NB4 (cell line): Measurements from ENCODE around the gene LAMA3.

Experiments used
- DNase-seq: peaks from one replicate; pipeline ENCODE4 v3.0.0; 2010; ENCODE audit warnings: low read depth
- H3K4me3 ChIP-seq: one replicate; pipeline ENCODE4 v1.5.1; 2011; ENCODE audit warnings: mild to moderate bottlenecking, low read depth, low read length, moderate library complexity
- MYC ChIP-seq: IDR thresholded peaks from 2 replicates; pipeline ENCODE4 v1.6.1; 2011; ENCODE audit warnings: low read depth, low read length
- POLR2A ChIP-seq: IDR thresholded peaks from 2 replicates; pipeline ENCODE4 v1.6.1; 2011; ENCODE audit warnings: mild to moderate bottlenecking; ENCODE audit not compliant: insufficient read length; ENCODE audit errors: extremely low read depth
- TF ChIP-seq, protein P1 (sequence below): IDR thresholded peaks from one replicate; pipeline ENCODE4 v1.5.1; 2012; ENCODE audit warnings: low read depth, low read length
- TF ChIP-seq, protein P2 (sequence below): IDR thresholded peaks from 2 replicates; pipeline ENCODE4 v1.6.1; 2011; ENCODE audit warnings: low read depth, low read length

The LAMA3 gene

DNA sequence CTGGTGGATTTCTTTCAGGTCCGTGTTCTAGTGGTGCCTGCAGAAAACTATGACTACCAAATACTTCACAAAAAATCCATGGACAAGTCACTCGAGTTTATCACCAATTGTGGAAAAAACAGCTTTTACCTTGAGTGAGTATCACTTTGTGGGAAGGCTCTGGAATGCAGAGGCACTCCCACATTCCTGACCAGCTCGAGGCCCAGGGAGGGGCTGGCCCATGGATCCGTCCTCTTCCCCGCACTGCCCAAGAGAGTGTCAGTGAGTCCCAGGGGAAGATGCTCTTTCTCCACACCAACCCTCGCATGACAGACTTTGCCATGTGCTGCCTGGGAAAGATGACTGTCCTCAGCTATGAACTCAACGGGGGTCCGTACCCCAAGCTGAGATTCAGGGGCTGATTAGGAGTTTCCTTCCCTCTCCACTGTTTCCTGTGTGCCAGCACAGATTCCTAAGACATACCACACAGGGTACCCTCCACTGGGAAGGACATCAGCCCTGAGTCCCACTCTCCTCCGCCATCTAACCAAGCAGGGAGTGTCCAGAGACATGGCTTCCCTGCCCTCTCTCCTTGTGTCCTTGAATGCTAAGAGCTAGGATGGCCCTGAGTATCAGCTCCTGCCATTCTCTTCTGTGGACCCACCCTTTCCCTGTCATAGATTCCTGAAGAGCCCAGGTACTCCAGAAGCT lies 155.9 kb downstream of the LAMA3 start:
- no peak overlapping the region for H3K4me3 ChIP-seq
- DNase-seq, result no peak
- TF ChIP-seq, protein P1, sequence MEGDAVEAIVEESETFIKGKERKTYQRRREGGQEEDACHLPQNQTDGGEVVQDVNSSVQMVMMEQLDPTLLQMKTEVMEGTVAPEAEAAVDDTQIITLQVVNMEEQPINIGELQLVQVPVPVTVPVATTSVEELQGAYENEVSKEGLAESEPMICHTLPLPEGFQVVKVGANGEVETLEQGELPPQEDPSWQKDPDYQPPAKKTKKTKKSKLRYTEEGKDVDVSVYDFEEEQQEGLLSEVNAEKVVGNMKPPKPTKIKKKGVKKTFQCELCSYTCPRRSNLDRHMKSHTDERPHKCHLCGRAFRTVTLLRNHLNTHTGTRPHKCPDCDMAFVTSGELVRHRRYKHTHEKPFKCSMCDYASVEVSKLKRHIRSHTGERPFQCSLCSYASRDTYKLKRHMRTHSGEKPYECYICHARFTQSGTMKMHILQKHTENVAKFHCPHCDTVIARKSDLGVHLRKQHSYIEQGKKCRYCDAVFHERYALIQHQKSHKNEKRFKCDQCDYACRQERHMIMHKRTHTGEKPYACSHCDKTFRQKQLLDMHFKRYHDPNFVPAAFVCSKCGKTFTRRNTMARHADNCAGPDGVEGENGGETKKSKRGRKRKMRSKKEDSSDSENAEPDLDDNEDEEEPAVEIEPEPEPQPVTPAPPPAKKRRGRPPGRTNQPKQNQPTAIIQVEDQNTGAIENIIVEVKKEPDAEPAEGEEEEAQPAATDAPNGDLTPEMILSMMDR, result no peak
- no peak for TF ChIP-seq POLR2A
- TF ChIP-seq, protein P2, sequence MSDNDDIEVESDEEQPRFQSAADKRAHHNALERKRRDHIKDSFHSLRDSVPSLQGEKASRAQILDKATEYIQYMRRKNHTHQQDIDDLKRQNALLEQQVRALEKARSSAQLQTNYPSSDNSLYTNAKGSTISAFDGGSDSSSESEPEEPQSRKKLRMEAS, result no peak
- TF ChIP-seq MYC, result no peak

DNA sequence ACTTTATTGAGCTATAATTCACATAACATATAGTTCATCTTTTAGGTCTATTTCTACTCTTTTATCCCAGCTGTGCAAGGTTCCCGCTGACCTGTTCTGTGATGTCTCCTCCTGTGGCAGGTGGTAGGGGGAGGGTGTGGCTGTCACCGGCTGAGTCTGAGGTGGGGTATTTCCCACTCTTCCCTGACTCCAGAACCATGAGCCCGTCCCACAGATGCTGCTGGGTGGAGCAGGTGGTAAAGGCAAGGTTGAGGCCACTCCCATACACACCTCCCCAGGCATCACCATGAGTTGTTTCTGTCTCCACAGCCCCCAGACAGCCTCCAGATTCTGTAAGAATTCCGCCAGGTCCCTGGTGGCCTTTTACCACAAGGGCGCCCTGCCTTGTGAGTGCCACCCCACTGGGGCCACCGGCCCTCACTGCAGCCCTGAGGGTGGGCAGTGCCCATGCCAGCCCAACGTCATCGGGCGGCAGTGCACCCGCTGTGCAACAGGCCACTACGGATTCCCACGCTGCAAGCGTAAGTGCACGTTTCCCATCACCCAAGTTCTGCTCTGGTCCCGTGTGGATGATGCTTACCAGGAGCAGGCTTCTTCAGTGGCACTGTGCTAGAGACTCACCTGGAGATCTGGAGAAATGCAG lies 156.9 kb downstream of the LAMA3 start:
- DNase-seq, result no peak
- H3K4me3 ChIP-seq, result no peak overlapping the region
- TF ChIP-seq, protein P2, result no peak
- TF ChIP-seq, protein P1, result no peak
- TF ChIP-seq POLR2A (no peak), MYC (no peak)

DNA sequence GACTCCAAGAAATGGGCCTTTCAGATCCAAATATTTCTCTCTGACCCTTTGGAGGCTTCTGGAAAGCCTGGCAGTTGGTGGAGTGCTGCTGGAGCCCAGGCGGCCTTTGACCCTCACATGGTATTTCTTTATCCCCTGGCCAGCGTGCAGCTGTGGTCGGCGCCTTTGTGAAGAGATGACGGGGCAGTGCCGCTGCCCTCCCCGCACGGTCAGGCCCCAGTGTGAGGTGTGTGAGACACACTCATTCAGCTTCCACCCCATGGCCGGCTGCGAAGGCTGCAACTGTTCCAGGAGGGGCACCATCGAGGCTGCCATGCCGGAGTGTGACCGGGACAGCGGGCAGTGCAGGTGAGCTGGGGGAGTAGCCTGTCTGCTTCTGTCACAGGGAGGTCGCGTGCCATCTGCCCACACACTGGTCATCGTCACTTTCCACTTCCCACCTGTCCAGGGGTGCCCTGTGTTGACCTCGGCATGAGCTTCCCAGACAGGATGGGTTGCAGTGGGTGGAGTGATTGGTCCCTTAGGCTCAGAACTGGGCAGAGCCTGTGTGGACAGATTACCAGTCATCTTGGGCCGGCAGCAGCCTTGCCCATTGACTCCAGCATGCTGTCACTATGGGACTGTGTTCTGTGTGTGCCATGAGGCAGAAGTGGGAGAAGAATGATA lies 158.2 kb downstream of the LAMA3 start:
- TF ChIP-seq POLR2A (no peak), MYC (no peak)
- TF ChIP-seq, protein P1, result no peak
- TF ChIP-seq, protein P2, result no peak
- no peak for DNase-seq
- H3K4me3 ChIP-seq, result no peak overlapping the region

DNA sequence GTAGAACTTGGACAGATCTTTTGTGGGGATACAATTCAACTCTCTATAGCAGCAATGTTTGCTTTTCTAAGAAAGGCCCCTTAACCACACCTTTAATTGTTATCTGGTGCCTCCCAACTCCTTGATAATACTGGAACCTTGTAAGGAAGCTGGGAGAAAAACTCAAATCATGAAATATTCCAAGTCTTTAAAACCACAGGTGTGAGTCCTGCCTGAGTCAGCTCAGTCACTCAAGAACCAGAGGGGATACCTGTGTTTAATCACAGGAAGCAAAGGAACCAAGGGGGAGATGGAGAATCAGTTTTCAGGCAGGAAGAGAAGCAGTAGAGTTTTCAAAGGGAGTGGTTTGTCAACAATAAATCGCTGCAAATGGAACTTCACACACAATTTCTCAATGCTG lies 159.9 kb downstream of the LAMA3 start:
- H3K4me3 ChIP-seq, result no peak overlapping the region
- TF ChIP-seq, protein P2, result no peak
- no peak for TF ChIP-seq MYC
- TF ChIP-seq, protein P1, result no peak
- no peak for TF ChIP-seq POLR2A
- no peak for DNase-seq

DNA sequence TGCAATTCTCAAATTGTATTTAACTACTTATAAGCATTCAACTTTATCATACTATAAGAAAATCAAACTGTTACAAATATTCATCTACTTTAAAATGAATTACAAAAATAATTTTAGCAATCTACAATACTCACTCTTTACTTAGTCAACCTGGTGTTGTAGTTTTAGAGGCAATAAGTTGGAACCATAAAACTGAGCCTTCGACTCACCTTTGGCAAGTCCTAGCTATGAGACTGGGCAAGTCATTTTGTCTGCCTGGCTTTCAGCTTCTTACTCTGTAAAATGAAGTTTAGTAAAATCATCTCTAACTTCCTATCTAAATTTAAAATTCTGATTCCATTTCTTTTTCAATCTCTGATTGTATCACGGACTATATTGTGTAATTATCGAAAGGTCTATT lies 161.0 kb downstream of the LAMA3 start:
- no peak for DNase-seq
- TF ChIP-seq MYC, result no peak
- no peak overlapping the region for H3K4me3 ChIP-seq

DNA sequence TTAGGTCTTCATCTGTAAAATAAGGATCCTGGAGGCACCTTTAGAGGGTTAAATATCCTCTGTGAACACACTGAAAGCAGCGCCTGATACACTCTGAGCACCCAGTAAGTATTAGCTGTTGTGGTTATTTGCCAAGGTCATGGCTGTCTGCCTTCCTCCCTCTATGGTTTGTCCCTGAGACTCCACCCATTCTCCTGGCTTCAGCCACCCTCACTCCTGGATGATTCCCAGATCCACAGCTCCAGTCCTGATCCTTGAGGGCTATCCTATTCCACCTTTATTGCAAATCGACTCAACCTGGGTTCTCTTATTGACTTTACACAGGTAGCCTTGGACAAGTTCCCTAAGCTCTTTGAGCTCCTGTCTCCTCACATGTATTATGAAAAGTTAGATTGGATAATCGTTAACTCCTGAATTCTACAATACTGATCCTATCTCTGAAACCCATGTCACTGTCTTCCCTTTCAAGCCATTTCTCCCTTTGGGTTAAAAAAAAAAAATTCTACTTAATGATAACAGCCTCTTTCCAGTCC lies 162.3 kb downstream of the LAMA3 start:
- DNase-seq, result no peak
- no peak overlapping the region for H3K4me3 ChIP-seq
- TF ChIP-seq, protein P1, result no peak
- no peak for TF ChIP-seq MYC
- TF ChIP-seq, protein P2, result no peak
